Stimulated activated CD4-positive, alpha-beta T cell treated with anti-CD3 and anti-CD28 coated beads, Interleukin-1b, Interleukin-23, amount 100 ng/mL, for 4 hours (primary cell): ENCODE data around the gene PCBP3.

ENCODE experiments used
- DNase-seq, 2 donors: peaks; one replicate each; pipeline ENCODE4 v3.0.0-alpha.2; 2020; ENCODE audit warnings: low read depth in 2 of 2

Gene PCBP3

GRCh38 chr21:45787371-45787770 is 143.8 kb downstream of the PCBP3 start:
- DNase-seq, result no peak

GRCh38 chr21:45788198-45788597 is 144.7 kb downstream of the PCBP3 start:
- no peak for DNase-seq

GRCh38 chr21:45788637-45789506 is 145.3 kb downstream of the PCBP3 start:
- no peak for DNase-seq

- no peak for DNase-seq
Measured at GRCh38 chr21:45790427-45790826, 146.9 kb downstream of the PCBP3 start.

DNA sequence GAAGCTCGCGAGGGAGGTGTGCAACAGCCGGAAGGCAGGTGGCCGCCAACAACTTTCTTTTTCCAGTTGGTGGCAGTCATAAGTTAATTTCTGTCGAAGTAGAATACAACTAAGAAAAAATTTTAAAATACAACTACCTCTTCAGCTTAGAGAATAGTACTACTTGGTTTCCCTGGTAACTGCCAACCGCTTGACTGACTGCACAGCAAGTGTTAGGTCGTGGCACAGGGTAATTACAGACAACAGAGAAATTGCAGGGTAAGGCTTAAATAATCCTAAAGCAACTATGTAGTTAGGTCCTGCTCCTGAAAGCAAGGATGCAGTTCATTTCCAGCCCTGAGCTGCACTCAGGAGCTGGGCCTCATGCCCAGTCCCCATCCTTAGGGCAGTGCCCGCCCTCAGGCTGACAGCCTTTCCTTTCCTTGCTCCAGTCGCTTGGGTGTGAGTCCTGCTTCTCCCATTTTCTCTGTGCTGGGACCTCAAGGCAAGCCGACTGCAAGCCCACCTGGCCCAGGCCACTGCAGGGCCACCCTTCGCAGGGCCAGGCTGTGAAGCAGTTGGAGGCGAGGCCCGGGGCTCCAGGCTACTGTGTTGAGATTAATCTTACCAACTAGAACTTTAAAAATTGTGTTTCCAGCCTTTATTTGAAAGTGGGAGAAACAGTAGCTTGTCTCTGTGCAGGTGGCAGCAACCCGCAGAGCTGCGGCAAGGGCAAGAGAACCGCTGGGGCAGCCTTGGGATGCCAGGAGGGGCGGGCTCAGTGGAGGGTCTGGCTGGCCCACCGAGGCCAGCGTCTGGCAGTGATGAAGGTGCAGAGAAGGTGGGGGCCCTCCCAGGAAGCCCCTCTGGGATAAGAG is 148.3 kb downstream of the PCBP3 start:
- DNase-seq, result no peak

DNA sequence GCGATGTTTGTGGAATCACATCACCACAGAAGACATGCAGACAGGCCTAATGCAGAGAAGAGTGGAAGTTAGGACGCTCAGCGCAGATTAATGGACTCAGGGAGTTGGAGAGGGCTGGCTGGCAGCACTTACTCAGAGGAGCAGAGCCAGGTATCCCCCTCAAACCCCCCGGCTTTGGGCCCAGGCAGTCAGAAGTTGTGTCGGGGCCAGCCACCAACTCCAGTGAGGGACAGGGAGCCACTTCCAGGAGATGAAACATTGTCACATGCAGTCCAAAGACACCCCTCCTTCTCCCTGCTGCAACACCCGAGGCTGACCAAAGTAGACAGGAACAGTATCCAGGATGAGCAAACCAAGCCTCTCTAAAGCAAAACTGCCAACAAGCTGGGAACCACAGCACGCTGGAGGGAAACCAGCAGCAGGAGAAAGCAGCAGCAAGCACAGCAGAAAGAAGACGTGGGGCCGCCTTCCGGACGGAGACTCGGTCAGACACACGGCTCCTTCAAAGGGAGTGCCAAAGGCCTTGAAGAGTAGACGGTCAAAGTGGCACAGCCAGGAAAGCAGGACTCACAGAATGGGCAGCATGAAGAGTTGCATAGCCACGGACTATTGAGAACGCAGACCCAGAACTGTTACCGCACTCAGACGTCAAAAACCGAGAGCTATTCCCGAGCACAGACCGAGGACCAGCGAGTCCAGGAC is 149.3 kb downstream of the PCBP3 start:
- no peak for DNase-seq

- no peak for DNase-seq
Measured at GRCh38 chr21:45794027-45794426, 150.5 kb downstream of the PCBP3 start.

DNA sequence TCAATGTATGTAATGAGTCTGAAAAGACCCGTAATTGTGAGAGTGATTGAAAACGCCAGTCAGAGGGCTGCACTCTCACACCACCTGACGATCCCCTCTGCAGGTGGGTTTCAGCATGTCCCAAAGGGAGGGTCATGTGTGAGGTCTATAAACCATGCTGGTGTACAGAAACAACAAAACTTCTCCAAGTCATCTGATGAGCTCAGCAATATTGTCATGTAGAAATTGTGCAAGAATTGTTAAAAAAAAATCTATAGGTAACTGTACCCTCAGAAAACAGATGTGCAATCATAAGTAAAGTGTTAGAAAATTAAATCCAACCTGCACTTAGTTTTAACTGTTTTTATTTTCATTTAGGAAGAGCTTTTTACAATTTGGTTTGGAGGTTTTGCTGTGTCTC is 152.5 kb downstream of the PCBP3 start:
- DNase-seq, result no peak

GRCh38 chr21:45797338-45797737 is 153.8 kb downstream of the PCBP3 start:
- no peak for DNase-seq

- DNase-seq, result no peak
Measured at GRCh38 chr21:45799765-45800338, 156.3 kb downstream of the PCBP3 start.

- no peak for DNase-seq
Measured at GRCh38 chr21:45800339-45801080, 157.0 kb downstream of the PCBP3 start.

GRCh38 chr21:45801129-45801964 is 157.8 kb downstream of the PCBP3 start:
- DNase-seq, result no peak

DNA sequence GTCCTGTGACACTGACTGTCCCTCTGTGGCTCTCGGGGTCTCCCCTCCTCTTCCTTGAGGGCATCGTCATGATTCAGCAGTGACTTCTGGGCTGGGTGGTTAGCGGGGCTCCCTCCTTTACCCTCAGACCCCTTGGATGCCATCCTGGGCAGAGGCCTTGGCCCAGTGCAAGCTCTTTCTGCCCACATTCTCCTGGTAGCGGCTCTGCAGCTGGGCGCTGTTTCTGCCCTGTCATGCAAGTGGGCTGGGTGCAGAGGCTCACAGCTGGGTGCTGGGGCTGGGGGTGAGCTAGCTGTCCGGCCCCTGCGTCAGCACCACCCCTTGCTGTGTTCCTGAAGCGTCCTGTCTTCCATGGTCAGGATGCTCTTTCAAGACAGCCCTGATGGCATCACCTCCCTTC is 158.5 kb downstream of the PCBP3 start:
- no peak for DNase-seq

DNA sequence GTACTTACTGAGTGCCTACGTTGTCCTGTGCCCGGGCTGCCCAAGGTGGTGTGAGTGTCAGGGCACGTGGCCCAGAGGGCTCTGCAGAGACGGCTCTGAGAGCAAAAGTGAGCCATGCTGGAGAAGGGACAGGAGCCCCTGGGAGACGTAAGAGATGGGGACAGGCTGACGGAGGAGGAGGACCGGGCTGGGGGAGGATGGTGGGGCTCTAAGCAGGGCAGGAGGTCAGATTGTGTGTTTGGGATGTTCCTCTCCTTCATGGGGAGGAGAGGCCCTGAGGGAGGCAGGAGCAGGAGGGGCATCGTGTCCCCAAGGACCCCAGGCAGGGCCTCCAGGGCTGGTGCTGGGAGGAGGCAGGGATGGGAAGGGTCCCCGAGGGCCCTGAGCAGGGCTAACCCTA is 158.9 kb downstream of the PCBP3 start:
- DNase-seq, result no peak

- no peak for DNase-seq
Measured at GRCh38 chr21:45802956-45803617, 159.6 kb downstream of the PCBP3 start.

GRCh38 chr21:45803618-45804340 is 160.3 kb downstream of the PCBP3 start:
- no peak for DNase-seq

DNA sequence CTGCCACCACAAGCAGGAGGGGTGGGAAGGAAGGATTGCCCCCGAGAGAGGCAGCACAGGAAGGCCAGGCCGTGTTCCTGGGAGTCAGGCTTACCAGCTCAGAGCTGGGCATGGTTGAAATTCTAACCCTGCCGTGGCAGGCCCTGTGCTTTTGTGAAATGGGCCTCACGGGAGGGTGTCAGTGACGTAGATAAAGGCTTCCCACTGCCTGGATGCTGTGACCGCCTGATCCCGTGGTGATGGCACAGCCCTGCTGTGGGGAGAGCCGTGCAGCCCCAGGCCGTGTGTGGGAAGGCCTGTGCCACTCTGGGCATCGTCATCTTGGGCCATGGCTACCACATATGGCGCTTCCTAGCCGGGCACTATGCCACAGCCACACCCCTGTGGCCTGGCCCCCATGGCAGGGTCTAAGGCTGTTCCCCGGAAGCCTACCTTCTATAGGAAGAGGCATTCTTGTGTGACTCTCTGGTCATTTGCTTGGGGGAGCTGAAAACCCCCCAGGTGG is 161.3 kb downstream of the PCBP3 start:
- DNase-seq, result no peak

- no peak for DNase-seq
Measured at GRCh38 chr21:45805321-45805720, 161.8 kb downstream of the PCBP3 start.

GRCh38 chr21:45806042-45806441 is 162.5 kb downstream of the PCBP3 start:
- no peak for DNase-seq
